Activated CD4-positive, alpha-beta T cell treated with anti-CD3 and anti-CD28 coated beads, Interleukin-2, amount 50 U/mL, for 4 hours (primary cell): Measurements from ENCODE around the gene TAGLN.

Source experiments
- DNase-seq, 2 experiments: peaks; one replicate each; pipeline ENCODE4 v3.0.0-alpha.2; 2020

TAGLN gene

GRCh38 chr11:117217141-117218084 lies 18.2 kb downstream of the TAGLN start:
- DNase-seq, result no peak

- DNase-seq, result no peak
Observed at GRCh38 chr11:117218133-117218915, 19.2 kb downstream of the TAGLN start.

- DNase-seq, result no peak
Observed at GRCh38 chr11:117219001-117219400, 19.8 kb downstream of the TAGLN start.

- no peak for DNase-seq
Observed at GRCh38 chr11:117219455-117219854, 20.3 kb downstream of the TAGLN start.

GRCh38 chr11:117219995-117220394 lies 20.8 kb downstream of the TAGLN start:
- DNase-seq, result no peak

- DNase-seq, result no peak
Observed at GRCh38 chr11:117220568-117220967, 21.4 kb downstream of the TAGLN start.

GRCh38 chr11:117220999-117221774 lies 22.0 kb downstream of the TAGLN start:
- no peak for DNase-seq

- no peak for DNase-seq
Observed at GRCh38 chr11:117221775-117222517, 22.8 kb downstream of the TAGLN start.

- no peak for DNase-seq
Observed at GRCh38 chr11:117222991-117223740, 24.0 kb downstream of the TAGLN start.

GRCh38 chr11:117223741-117224689 lies 24.8 kb downstream of the TAGLN start:
- DNase-seq, result no peak

- DNase-seq, result no peak
Observed at GRCh38 chr11:117225553-117226170, 26.5 kb downstream of the TAGLN start.

GRCh38 chr11:117226388-117227385 lies 27.5 kb downstream of the TAGLN start:
- peak in 1 of 2 experiments; percentile 26 for DNase-seq

- no peak for DNase-seq
Observed at GRCh38 chr11:117228091-117228490, 28.9 kb downstream of the TAGLN start.

GRCh38 chr11:117229411-117229810 lies 30.2 kb downstream of the TAGLN start:
- no peak for DNase-seq

- no peak for DNase-seq
Observed at GRCh38 chr11:117229931-117230285, 30.7 kb downstream of the TAGLN start.

GRCh38 chr11:117230286-117230961 lies 31.3 kb downstream of the TAGLN start:
- DNase-seq, result peak; percentile 28 to 34

GRCh38 chr11:117230999-117231841 lies 32.0 kb downstream of the TAGLN start:
- no peak for DNase-seq
